ENCODE results near the gene SMYD3. TPM values are rescaled to one million over a fixed set of nuclear protein-coding genes. Genes with fewer than 3 reads are reported as not detected.

Gene SMYD3
- total RNA-seq, 1 donor from 2014 or later, result 22.3 TPM

DNA sequence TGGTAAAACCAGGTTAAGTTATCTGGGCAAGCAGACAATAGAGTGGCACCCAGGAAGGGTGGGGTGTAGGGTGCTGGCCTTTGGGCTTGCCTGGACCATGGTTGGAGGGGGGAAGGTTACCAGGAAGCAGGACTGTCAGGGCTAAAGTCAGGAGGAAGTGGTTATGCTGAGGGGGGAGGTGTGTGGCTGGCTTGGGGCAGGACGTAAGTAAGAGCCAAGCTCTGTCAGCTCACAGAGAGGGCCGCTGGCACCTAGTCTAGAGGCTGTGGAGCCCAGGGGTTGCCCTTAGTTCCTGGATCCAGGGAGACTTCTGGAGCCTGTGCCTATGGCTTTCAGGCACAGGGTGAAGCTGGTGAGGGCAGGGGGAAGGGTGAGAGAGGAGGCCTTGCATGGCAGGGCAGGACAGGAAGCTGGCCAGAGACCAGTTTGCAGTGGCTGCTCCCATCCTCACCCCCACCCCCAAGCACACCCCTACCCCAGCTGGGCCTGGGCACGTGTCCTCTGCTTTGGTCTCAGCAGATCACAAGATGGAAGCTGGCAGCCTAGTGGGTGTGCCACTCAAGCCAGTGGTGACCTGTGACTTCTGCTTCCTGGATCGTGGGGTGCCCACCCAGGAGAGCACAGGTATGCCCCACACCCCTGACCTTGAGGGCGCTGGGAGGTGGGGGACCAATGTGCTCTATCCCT, 20.5 kb upstream of the SMYD3 start:
- intact Hi-C loops (cut with DNase I), result no loop called here
- peak in 1 of 2 donors; percentile 79 for DNase-seq (ENCODE audit: extremely low spot score in 2 of 2)
- H3K27me3 ChIP-seq, result no peaks in the 10 kb centered on the region

DNA sequence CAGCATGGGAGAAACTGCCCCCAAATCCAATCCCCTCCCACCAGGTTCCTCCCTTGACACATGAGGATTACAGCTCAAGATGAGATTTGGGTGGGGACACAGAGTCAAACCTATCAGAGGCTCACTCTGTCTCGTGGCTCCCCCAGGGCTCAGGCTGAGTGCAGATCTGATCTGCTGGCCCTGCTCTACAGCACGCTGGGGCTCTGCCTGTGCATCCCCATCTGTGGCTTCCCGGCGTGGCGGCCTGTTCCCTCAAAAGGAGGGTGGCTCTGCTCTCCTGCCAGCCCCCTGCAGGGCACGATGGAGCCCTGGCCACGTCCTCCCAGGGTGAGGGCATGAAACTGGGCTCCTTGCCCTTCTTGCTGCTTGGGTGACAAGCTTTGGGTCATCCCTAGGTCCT, 19.8 kb upstream of the SMYD3 start:
- Histone ChIP-seq H3K27ac (no peak overlapping the region), H3K4me1 (no peaks in the 10 kb centered on the region), H3K9me3 (peaks cover 6% of the 10 kb centered on the region), H3K36me3 (no peaks in the 10 kb centered on the region), H3K27me3 (no peaks in the 10 kb centered on the region), H3K4me3 (no peak overlapping the region)
- intact Hi-C loops (cut with DNase I), result no loop called here
- TF ChIP-seq, protein P1, sequence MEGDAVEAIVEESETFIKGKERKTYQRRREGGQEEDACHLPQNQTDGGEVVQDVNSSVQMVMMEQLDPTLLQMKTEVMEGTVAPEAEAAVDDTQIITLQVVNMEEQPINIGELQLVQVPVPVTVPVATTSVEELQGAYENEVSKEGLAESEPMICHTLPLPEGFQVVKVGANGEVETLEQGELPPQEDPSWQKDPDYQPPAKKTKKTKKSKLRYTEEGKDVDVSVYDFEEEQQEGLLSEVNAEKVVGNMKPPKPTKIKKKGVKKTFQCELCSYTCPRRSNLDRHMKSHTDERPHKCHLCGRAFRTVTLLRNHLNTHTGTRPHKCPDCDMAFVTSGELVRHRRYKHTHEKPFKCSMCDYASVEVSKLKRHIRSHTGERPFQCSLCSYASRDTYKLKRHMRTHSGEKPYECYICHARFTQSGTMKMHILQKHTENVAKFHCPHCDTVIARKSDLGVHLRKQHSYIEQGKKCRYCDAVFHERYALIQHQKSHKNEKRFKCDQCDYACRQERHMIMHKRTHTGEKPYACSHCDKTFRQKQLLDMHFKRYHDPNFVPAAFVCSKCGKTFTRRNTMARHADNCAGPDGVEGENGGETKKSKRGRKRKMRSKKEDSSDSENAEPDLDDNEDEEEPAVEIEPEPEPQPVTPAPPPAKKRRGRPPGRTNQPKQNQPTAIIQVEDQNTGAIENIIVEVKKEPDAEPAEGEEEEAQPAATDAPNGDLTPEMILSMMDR (IDR thresholded peaks at IDR 0.05), result no peak
- TF ChIP-seq POLR2A (IDR thresholded peaks at IDR 0.05) (no peak), POLR2AphosphoS5 (IDR thresholded peaks at IDR 0.05; ENCODE audit: insufficient read depth in 1 of 2, low read depth in 1 of 2) (no peak)
- DNase-seq (ENCODE audit: extremely low spot score in 2 of 2), result peak in 1 of 2 donors; percentile 79

More for the DNA sequence above, 20.5 kb upstream of the SMYD3 start:
- Histone ChIP-seq H3K4me1 (no peaks in the 10 kb centered on the region), H3K36me3 (no peaks in the 10 kb centered on the region), H3K9me3 (peaks cover 6% of the 10 kb centered on the region), H3K27ac (no peak overlapping the region), H3K4me3 (no peak overlapping the region)
- no peak for TF ChIP-seq POLR2A (IDR thresholded peaks at IDR 0.05)
- TF ChIP-seq, protein P1 (IDR thresholded peaks at IDR 0.05), result no peak
- no peak for TF ChIP-seq POLR2AphosphoS5 (IDR thresholded peaks at IDR 0.05; ENCODE audit: insufficient read depth in 1 of 2, low read depth in 1 of 2)

DNA sequence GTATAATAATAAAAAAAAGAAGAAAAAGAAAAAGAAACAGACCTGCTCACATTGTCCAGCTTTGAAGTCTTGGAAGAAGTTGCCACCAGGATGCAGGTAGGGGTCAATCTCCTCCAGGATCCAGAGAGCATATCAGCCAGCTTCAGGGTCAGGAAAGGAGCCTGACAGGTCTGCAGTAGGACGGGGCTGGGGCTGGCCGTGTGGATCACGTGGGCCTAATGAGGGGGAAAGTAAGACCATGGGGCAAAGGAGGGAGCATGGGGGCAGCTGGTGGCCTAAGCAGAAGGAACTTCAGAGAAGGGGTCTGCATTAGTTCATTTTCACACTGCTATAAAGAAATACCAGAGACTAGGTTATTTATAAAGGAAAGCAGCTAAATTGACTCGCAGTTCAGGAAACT, 19.3 kb upstream of the SMYD3 start:
- H3K27ac ChIP-seq, result no peak overlapping the region
- no peak for TF ChIP-seq POLR2A (IDR thresholded peaks at IDR 0.05)
- TF ChIP-seq, protein P1 (IDR thresholded peaks at IDR 0.05), result no peak
- no peak for TF ChIP-seq POLR2AphosphoS5 (IDR thresholded peaks at IDR 0.05; ENCODE audit: insufficient read depth in 1 of 2, low read depth in 1 of 2)
- H3K4me3 ChIP-seq, result no peak overlapping the region
- H3K4me1 ChIP-seq, result no peaks in the 10 kb centered on the region
- peaks cover 6% of the 10 kb centered on the region for H3K9me3 ChIP-seq
- H3K27me3 ChIP-seq, result no peaks in the 10 kb centered on the region
- no peaks in the 10 kb centered on the region for H3K36me3 ChIP-seq
- intact Hi-C loops (cut with DNase I), result no loop called here
- DNase-seq (ENCODE audit: extremely low spot score in 2 of 2), result no peak

DNA sequence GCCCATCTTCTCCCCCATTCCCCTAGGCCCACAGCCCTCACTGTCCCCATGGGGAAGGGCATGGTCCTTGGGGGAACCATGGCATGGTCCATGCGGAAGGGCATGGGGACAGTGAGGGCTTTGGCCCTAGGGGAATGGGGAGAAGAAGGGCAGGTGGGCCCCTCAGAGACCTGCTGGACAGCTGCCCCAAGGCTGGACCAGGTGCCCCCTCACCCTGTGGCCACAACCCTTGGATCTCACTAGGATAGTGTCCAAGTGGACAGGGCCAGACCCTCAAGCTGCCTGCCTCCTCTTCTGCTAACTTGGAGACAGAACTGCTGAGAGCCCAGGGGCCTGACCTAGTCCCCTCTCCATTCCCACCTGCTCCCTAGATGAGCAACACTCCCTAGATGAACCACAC, 12.4 kb upstream of the SMYD3 start:
- DNase-seq (ENCODE audit: extremely low spot score in 2 of 2), result no peak
- TF ChIP-seq POLR2AphosphoS5 (IDR thresholded peaks at IDR 0.05; ENCODE audit: insufficient read depth in 1 of 2, low read depth in 1 of 2) (no peak), POLR2A (IDR thresholded peaks at IDR 0.05) (no peak)
- TF ChIP-seq, protein P1 (IDR thresholded peaks at IDR 0.05), result no peak
- no peaks in the 10 kb centered on the region for H3K36me3 ChIP-seq
- no peak overlapping the region for H3K27ac ChIP-seq
- peaks cover 12% of the 10 kb centered on the region for H3K9me3 ChIP-seq
- H3K4me1 ChIP-seq, result no peaks in the 10 kb centered on the region
- intact Hi-C loops (cut with DNase I), result no loop called here
- H3K4me3 ChIP-seq, result no peak overlapping the region
- no peaks in the 10 kb centered on the region for H3K27me3 ChIP-seq

DNA sequence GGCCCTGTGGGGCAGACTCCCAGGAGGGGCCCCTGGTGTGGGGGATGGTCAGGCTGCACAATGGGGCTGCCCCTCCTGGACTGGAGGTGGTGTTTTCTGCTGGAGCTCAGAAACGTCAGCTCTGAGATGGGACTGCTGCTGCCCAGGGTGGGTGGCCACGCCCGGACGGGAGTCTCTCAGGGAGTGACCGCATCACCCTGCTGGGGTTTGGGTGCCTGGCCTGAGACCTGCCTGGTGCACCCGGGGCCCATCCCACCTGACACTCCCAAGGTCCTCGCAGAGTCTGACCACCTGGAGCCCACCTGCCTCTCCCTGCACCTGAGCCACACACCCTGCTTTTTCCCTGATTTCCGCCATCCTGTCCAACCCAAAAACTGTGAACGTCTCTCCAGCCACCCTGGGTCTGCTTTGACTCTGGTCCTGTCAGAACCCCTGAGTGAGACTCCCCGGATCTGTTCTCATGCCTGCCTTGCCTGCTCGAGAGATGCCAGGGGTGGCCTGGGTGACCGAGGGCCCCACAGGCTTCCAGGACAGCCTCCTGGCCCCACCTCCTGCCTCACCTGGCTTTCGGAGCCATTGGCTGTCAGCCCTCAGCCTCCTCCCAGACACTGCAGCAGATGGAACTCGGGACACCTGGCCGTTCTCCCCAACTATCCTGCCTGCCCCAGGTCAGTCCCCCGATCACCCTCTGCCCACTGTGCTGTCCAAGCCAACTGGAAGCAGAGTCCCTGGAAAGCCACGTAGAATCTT, 11.6 kb upstream of the SMYD3 start:
- Histone ChIP-seq H3K4me1 (no peaks in the 10 kb centered on the region), H3K36me3 (no peaks in the 10 kb centered on the region), H3K27me3 (no peaks in the 10 kb centered on the region), H3K4me3 (no peak overlapping the region), H3K9me3 (peaks cover 12% of the 10 kb centered on the region), H3K27ac (no peak overlapping the region)
- no peak for TF ChIP-seq POLR2A (IDR thresholded peaks at IDR 0.05)
- TF ChIP-seq, protein P1 (IDR thresholded peaks at IDR 0.05), result no peak
- no peak for TF ChIP-seq POLR2AphosphoS5 (IDR thresholded peaks at IDR 0.05; ENCODE audit: insufficient read depth in 1 of 2, low read depth in 1 of 2)
- intact Hi-C loops (cut with DNase I), result no loop called here
- no peak for DNase-seq (ENCODE audit: extremely low spot score in 2 of 2)
